Muscle of leg (tissue), 11 donors: ENCODE data around the gene CCDC167. TPM values are rescaled to one million over a fixed set of nuclear protein-coding genes. Genes with fewer than 3 reads are reported as not detected.

Experiments used
- DNase-seq: peaks from one replicate; pipeline ENCODE4 v3.0.0; 2013
- H3K27ac ChIP-seq: one replicate; pipeline ENCODE4 v1.5.1; 2013; ENCODE audit warnings: mild to moderate bottlenecking, low read length, control low read depth
- H3K27me3 ChIP-seq: one replicate; pipeline ENCODE4 v1.6.1; 2013; ENCODE audit warnings: low read length; ENCODE audit not compliant: control insufficient read depth, insufficient read depth
- H3K36me3 ChIP-seq: one replicate; pipeline ENCODE4 v1.6.1; 2013; ENCODE audit warnings: low read length; ENCODE audit not compliant: control insufficient read depth, insufficient read depth
- H3K4me1 ChIP-seq: one replicate; pipeline ENCODE4 v1.6.1; 2013; ENCODE audit warnings: low read length; ENCODE audit not compliant: control insufficient read depth, insufficient read depth
- H3K4me3 ChIP-seq: one replicate; pipeline ENCODE4 v1.5.1; 2013; ENCODE audit warnings: low read length, control low read depth
- H3K9me3 ChIP-seq: replicated peaks from 2 replicates; pipeline ENCODE4 v1.6.1; 2013; ENCODE audit warnings: low read depth, low read length; ENCODE audit not compliant: control insufficient read depth
- WGBS: methylation state at CpG from one replicate; pipeline ENCODE4 v1.1.5; 2013; ENCODE audit warnings: missing lambda C conversion rate; ENCODE audit not compliant: insufficient coverage; 5-methylcytosine and 5-hydroxymethylcytosine counted together
- polyA plus RNA-seq, 8 donors: library from polyadenylated mRNA; unstranded; fragments of 120-200 nt; gene quantifications; one replicate each; pipeline versions ENCODE4 v1.2.1 to v1.2.3, GENCODE V29; 2013; ENCODE audit warnings: inconsistent platforms in 1 of 8, low replicate concordance in 1 of 8; ENCODE audit not compliant: insufficient read length in 8 of 8, insufficient read depth in 1 of 8
- total RNA-seq: library from RNA; stranded (reverse); fragments of 120-200 nt; gene quantifications from one replicate; pipeline ENCODE4 v1.2.4, GENCODE V29; 2013

The CCDC167 gene
- total and polyA plus RNA-seq, 9 donors = 19.0 to 34.3 (median 24.4) TPM

DNA sequence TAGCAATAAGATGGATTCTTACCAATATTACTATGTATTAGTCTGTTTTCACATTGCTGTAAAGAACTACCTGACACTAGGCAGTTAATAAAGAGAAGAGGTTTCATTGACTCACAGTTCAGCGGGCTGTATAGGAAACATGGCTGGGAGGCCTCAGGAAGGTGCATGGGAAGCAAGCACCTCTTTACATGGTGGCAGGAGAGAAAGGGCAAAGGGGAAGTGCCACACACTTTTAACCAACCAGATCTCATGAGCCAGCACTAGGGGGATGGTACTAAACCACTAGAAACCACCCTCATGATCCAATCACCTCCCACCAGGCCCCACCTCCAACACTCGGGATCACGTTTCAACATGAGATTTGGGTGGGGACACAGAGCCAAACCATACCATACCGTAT, 40.7 kb upstream of the CCDC167 start:
- no peaks in the 10 kb centered on the region for H3K36me3 ChIP-seq
- no peak overlapping the region for H3K4me3 ChIP-seq
- no peaks in the 10 kb centered on the region for H3K9me3 ChIP-seq
- WGBS = no CpG with 5 or more reads among the region's 4 CpGs
- DNase-seq = no peak
- peaks cover 33% of the 10 kb centered on the region for H3K4me1 ChIP-seq
- no peak overlapping the region for H3K27ac ChIP-seq
- H3K27me3 ChIP-seq = peaks cover 41% of the 10 kb centered on the region

DNA sequence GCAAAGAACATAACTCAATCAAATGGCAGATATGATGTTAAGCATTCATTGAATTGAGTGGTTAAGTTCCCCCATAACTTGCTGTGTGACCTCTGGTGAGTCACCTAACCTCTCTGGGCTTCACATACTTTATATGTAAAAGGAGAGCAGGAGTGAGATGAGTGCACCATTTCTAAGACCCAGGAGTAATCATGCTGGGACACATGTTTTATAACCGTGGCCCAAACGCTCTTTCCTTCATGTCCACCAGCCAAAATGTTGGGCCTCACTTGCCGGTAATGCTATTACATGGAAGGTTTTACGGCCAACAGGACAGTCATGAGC, 40.3 kb upstream of the CCDC167 start:
- no peak for DNase-seq
- H3K4me3 ChIP-seq = no peak overlapping the region
- H3K36me3 ChIP-seq = no peaks in the 10 kb centered on the region
- peaks cover 45% of the 10 kb centered on the region for H3K27me3 ChIP-seq
- peaks cover 37% of the 10 kb centered on the region for H3K4me1 ChIP-seq
- H3K27ac ChIP-seq = no peak overlapping the region
- H3K9me3 ChIP-seq = no peaks in the 10 kb centered on the region
- 79% methylated on average over 2 of the region's 4 CpGs for WGBS

DNA sequence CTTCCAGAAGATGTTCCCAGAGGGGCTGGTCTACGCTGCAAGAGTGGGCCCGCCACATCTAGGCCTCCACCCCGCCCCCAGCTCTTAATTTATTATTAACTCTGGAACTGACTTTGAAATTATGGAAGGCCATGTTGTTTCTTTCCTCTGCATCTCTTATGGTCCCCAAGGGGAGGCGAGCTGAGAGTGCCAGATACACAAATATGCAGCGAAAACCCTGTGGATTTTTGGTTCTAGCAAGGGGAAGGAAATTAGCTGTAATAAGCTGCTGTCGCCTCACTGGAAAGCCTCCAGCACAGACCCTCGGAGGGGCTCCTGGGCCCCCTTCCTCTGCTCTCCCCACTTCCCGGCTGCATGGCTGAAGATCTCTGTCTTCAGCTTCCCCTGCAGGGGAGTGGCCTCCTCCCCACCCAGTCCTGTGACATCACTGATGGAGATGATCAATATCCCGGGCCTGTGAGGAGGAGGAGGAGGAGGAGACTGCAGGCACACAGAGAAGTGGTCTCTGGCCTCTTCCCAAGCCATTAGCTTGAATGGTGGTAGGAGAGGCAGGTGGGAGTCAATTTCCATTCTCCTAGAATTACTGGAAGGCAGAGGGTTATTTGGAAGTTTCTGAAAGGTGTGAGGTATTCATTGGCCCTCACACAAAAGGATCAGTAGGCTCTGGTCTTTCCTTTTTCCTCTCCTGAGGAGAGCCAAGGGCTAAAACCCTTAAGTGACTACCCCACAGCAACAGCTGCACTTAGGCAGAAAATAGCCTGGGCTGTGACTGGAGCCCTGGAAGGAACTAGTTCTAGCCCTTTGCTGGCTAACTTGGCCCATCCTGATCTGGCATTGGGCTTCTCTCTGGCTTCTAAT, 39.7 kb upstream of the CCDC167 start:
- no peak overlapping the region for H3K4me3 ChIP-seq
- 41% methylated on average over 5 of the region's 9 CpGs for WGBS
- H3K27me3 ChIP-seq = peaks cover 49% of the 10 kb centered on the region
- no peaks in the 10 kb centered on the region for H3K9me3 ChIP-seq
- DNase-seq = no peak
- no peaks in the 10 kb centered on the region for H3K36me3 ChIP-seq
- H3K27ac ChIP-seq = no peak overlapping the region
- H3K4me1 ChIP-seq = peaks cover 37% of the 10 kb centered on the region

GRCh38 chr6:37538107-37538506, 38.4 kb upstream of the CCDC167 start:
- WGBS = 84% methylated on average over 5 of the region's 6 CpGs
- no peaks in the 10 kb centered on the region for H3K9me3 ChIP-seq
- H3K4me3 ChIP-seq = no peak overlapping the region
- no peak for DNase-seq
- no peak overlapping the region for H3K27ac ChIP-seq
- H3K27me3 ChIP-seq = peaks cover 61% of the 10 kb centered on the region
- no peaks in the 10 kb centered on the region for H3K36me3 ChIP-seq
- peaks cover 37% of the 10 kb centered on the region for H3K4me1 ChIP-seq

- Histone ChIP-seq H3K4me1 (peaks cover 37% of the 10 kb centered on the region), H3K9me3 (no peaks in the 10 kb centered on the region), H3K4me3 (no peak overlapping the region), H3K36me3 (no peaks in the 10 kb centered on the region), H3K27me3 (peaks cover 65% of the 10 kb centered on the region), H3K27ac (no peak overlapping the region)
- no CpG with 5 or more reads among the region's 5 CpGs for WGBS
- DNase-seq = no peak
Measured at GRCh38 chr6:37537548-37537947, 37.9 kb upstream of the CCDC167 start.

- H3K9me3 ChIP-seq = no peaks in the 10 kb centered on the region
- no peak overlapping the region for H3K27ac ChIP-seq
- peaks cover 37% of the 10 kb centered on the region for H3K4me1 ChIP-seq
- no peaks in the 10 kb centered on the region for H3K36me3 ChIP-seq
- WGBS = 7% methylated on average over 34 of the region's 37 CpGs
- H3K27me3 ChIP-seq = peaks cover 72% of the 10 kb centered on the region
- peak overlapping the region; percentile 10 for H3K4me3 ChIP-seq
- DNase-seq = no peak
Measured at GRCh38 chr6:37536491-37537190, 36.9 kb upstream of the CCDC167 start.

DNA sequence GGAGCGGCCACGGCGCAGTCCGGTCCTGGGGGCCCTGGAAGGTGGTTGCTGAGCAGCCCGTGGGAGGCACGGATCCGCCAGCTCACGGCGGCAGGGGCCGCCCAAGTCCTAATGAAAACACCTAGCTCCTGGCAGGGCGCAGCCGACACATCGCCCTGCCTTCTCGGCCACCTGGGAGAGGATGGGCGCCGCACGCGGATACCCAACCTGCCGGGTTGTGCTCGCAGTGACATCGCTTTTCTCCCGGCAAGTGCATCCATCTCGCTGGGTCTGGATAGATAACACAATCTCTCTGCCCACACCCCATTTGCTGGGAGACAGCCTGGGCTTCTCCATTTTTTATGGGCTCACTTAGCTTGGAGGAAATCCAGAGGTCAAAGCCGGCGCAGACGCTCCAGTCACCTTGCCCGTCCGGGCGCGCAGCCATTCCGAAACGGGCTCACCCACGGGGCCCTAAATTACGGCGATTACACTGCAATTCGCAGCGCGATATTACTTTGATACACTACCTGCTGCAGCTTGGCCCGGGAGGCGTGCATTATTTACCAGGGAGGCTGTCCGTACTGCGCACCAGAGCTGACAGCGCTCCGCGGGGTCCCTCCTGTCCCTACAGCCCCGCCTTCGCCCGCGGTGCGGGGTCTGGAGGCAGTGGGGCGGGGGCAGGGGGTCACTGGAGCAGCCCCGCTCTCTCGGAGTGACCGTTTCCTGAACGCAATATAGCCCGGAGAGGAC, 36.2 kb upstream of the CCDC167 start:
- Histone ChIP-seq H3K27ac (no peak overlapping the region), H3K27me3 (peaks cover 73% of the 10 kb centered on the region), H3K4me3 (peak overlapping the region; percentile 10), H3K9me3 (no peaks in the 10 kb centered on the region), H3K36me3 (no peaks in the 10 kb centered on the region), H3K4me1 (peaks cover 37% of the 10 kb centered on the region)
- DNase-seq = no peak
- 1% methylated on average over 46 of the region's 56 CpGs for WGBS

GRCh38 chr6:37535428-37535758, 35.7 kb upstream of the CCDC167 start:
- WGBS = 21% methylated on average over 3 of the region's 5 CpGs
- no peak for DNase-seq
- Histone ChIP-seq H3K4me3 (no peak overlapping the region), H3K27me3 (peaks cover 73% of the 10 kb centered on the region), H3K36me3 (no peaks in the 10 kb centered on the region), H3K4me1 (peaks cover 37% of the 10 kb centered on the region), H3K27ac (no peak overlapping the region), H3K9me3 (no peaks in the 10 kb centered on the region)

DNA sequence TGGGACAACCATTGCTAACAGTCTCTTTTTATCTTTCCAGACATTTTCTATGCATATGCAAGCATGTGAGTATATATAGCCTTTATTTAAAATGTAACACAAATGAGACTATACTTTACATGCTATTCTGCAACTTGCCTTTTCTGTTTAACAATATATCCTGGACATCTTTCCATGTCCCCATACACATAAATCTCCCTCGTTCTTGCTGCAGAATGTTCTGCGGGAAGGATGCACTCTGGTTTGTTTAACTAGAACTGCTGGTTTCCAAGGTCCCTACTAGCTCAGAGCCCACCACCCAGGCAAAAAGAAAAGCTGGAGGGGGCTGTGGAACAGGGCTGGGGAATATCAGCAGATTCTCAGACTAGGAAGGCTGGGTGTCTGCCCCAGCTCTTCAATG, 35.2 kb upstream of the CCDC167 start:
- 14% methylated on average over 1 of the region's 2 CpGs for WGBS
- Histone ChIP-seq H3K4me3 (no peak overlapping the region), H3K27me3 (peaks cover 77% of the 10 kb centered on the region), H3K27ac (no peak overlapping the region), H3K4me1 (peaks cover 37% of the 10 kb centered on the region), H3K36me3 (no peaks in the 10 kb centered on the region), H3K9me3 (no peaks in the 10 kb centered on the region)
- DNase-seq = no peak

- Histone ChIP-seq H3K9me3 (no peaks in the 10 kb centered on the region), H3K27ac (no peak overlapping the region), H3K27me3 (peaks cover 64% of the 10 kb centered on the region), H3K4me1 (peaks cover 22% of the 10 kb centered on the region), H3K36me3 (no peaks in the 10 kb centered on the region), H3K4me3 (no peak overlapping the region)
- 100% methylated on average over 1 of the region's 3 CpGs for WGBS
- no peak for DNase-seq
Measured at GRCh38 chr6:37532122-37532521, 32.4 kb upstream of the CCDC167 start.
